Thyroid gland (tissue), 4 donors: ENCODE results near the gene CERS5.

Experiments
- POLR2A ChIP-seq, 2 donors: fragments of 450-650 bp; IDR thresholded peaks; one replicate each; pipeline ENCODE4 v1.6.1; 2017; ENCODE audit warnings: antibody characterized with exemption in 2 of 2, mild to moderate bottlenecking in 2 of 2, moderate library complexity in 1 of 2
- TF ChIP-seq, protein P1 (sequence below), 6 experiments: fragments of 200-600 bp in 3 of 6; fragments of 450-650 bp in 3 of 6; sonication (generic) in 3 of 6; IDR thresholded peaks; one replicate each; pipeline ENCODE4 v1.5.1; 2016 to 2019; ENCODE audit warnings: antibody characterized with exemption in 6 of 6, mild to moderate bottlenecking in 2 of 6, inconsistent platforms in 1 of 6, moderate library complexity in 1 of 6

DNA sequence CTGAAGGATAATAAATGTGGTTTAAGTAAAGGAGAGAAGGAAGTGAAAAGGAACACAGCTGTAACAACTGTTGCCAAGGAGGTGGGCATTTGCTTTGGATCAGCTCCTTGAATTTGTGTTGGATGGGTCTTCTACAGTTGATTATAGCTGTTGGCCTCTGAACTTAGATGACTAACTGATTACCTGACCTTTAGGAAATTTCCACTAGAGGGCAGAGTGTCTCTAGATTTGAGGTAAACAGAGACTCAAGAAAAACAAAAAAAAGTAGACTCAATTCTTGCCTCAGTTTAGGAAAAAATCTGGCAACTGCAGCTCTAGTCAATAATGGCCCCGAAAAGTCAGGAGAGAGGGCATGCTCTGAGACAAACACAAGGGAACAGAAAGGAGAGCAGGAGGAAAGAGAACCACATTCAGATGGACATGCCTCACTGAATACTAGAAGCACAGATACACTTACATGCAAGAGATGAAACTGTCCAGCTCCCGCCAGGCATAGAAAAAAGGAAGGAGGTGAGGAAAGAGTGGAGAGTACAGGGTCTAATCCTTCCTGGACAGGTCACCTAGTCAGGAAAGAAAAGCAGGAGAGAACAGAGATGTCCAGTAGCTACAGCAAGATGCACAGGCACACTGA is 34.5 kb downstream of the CERS5 start:
- TF ChIP-seq, protein P1, sequence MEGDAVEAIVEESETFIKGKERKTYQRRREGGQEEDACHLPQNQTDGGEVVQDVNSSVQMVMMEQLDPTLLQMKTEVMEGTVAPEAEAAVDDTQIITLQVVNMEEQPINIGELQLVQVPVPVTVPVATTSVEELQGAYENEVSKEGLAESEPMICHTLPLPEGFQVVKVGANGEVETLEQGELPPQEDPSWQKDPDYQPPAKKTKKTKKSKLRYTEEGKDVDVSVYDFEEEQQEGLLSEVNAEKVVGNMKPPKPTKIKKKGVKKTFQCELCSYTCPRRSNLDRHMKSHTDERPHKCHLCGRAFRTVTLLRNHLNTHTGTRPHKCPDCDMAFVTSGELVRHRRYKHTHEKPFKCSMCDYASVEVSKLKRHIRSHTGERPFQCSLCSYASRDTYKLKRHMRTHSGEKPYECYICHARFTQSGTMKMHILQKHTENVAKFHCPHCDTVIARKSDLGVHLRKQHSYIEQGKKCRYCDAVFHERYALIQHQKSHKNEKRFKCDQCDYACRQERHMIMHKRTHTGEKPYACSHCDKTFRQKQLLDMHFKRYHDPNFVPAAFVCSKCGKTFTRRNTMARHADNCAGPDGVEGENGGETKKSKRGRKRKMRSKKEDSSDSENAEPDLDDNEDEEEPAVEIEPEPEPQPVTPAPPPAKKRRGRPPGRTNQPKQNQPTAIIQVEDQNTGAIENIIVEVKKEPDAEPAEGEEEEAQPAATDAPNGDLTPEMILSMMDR (IDR thresholded peaks at IDR 0.05), result peak in 4 of 6 experiments; percentile 9 to 69 (median 40)
- no peak for TF ChIP-seq POLR2A (IDR thresholded peaks at IDR 0.05)
